Activated naive CD8-positive, alpha-beta T cell treated with anti-CD3 and anti-CD28 coated beads for 36 hours (primary cell): ENCODE results near the gene ANKRD39. TPM values are rescaled to one million over a fixed set of nuclear protein-coding genes. Genes with fewer than 3 reads are reported as not detected.

Experiments
- DNase-seq: peaks from one replicate; pipeline ENCODE4 v3.0.0; 2021
- H3K27ac Mint-ChIP-seq: one replicate; pipeline ENCODE4 v1.8.0; 2022; ENCODE audit warnings: mild to moderate bottlenecking, moderate library complexity, mixed read lengths
- H3K27me3 Mint-ChIP-seq: one replicate; pipeline ENCODE4 v1.8.0; 2022; ENCODE audit warnings: mild to moderate bottlenecking, mixed read lengths
- H3K36me3 Mint-ChIP-seq: one replicate; pipeline ENCODE4 v1.8.0; 2021; ENCODE audit warnings: mild to moderate bottlenecking, mixed read lengths
- H3K4me1 Mint-ChIP-seq: one replicate; pipeline ENCODE4 v1.8.0; 2021; ENCODE audit warnings: mixed read lengths
- H3K4me3 Mint-ChIP-seq: one replicate; pipeline ENCODE4 v1.8.0; 2022; ENCODE audit warnings: mild to moderate bottlenecking, moderate library complexity, mixed read lengths
- H3K9me3 Mint-ChIP-seq: one replicate; pipeline ENCODE4 v1.8.0; 2022; ENCODE audit warnings: mixed read lengths
- total RNA-seq, 2 experiments: library from RNA; stranded (reverse); gene quantifications; one replicate each; pipeline ENCODE4 v1.2.3, GENCODE V29; 2021

Gene ANKRD39
- total RNA-seq, 2 experiments from 2014 or later: 22.7 to 25.2 TPM

- no peaks in the 10 kb centered on the region for H3K9me3 Mint-ChIP-seq
- H3K27me3 Mint-ChIP-seq: no peaks in the 10 kb centered on the region
- H3K4me3 Mint-ChIP-seq: no peak overlapping the region
- no peak for DNase-seq
- peaks cover 3% of the 10 kb centered on the region for H3K36me3 Mint-ChIP-seq
- H3K27ac Mint-ChIP-seq: no peak overlapping the region
- H3K4me1 Mint-ChIP-seq: peaks cover 9% of the 10 kb centered on the region
Measured at GRCh38 chr2:96837575-96837974, 20.2 kb downstream of the ANKRD39 start.

DNA sequence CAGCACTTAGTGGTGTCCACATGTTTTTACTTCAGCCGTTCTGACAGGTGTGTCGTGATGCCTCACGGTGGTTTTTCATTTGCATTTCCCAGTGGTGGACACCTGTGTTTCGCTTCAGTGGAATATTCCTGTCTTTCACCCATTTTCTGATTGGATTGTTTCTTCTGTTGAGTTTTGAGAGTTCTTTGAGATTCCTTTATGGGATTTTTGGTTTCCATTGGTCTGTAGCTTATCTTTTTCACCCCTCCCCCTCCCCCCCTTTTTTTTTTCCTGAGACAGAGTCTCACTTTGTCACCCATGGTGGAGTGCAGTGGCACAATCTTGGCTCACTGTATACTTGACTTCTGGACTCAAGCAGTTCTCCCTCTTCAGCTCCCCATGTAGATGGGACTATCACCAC is 22.0 kb downstream of the ANKRD39 start:
- Mint-ChIP-seq H3K4me1 (peaks cover 9% of the 10 kb centered on the region), H3K27ac (no peak overlapping the region), H3K4me3 (no peak overlapping the region), H3K27me3 (no peaks in the 10 kb centered on the region), H3K36me3 (peaks cover 3% of the 10 kb centered on the region), H3K9me3 (no peaks in the 10 kb centered on the region)
- DNase-seq: no peak

DNA sequence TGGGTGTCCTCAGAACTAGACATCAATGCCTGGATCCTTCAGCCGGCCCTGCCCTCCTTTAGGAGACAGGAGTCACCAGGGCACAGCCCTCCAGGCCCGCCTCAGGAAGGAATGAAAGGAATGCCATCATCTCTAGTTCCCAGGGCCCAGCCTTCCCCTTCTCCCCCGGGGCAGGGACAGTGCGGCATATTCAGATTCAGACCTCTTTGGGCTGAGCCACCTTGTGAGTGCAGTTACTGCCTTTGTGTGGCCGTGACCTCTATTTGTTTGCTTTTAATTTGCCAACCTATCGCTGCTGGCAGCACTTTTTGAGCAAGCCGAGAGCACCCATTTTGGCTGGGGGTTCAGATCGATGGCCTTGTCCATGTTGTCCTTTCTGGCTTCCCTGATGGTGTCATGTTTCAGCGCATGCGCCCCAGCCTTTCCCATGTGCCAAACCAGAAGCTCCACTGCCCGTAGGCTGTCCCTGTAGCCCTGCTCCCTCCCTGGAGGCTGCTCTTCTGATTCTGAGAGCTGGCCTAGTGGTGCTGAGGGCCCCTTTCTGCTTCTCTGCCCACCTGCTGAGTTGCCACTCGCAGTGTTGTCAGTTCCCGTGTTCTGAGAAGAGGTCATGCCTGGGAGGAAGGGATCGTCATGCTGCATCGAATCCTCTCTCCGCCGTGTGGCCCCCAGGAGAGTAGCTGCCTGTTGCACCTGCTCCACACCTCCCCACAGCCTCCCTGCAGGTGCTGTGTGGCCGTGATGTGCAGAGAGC is 24.9 kb downstream of the ANKRD39 start:
- Mint-ChIP-seq H3K36me3 (peaks cover 9% of the 10 kb centered on the region), H3K9me3 (no peaks in the 10 kb centered on the region), H3K4me1 (no peaks in the 10 kb centered on the region), H3K4me3 (no peak overlapping the region), H3K27ac (no peak overlapping the region), H3K27me3 (no peaks in the 10 kb centered on the region)
- no peak for DNase-seq

GRCh38 chr2:96832408-96832753 is 25.4 kb downstream of the ANKRD39 start:
- Mint-ChIP-seq H3K4me3 (no peak overlapping the region), H3K36me3 (peaks cover 9% of the 10 kb centered on the region), H3K4me1 (no peaks in the 10 kb centered on the region), H3K9me3 (no peaks in the 10 kb centered on the region), H3K27ac (no peak overlapping the region), H3K27me3 (no peaks in the 10 kb centered on the region)
- DNase-seq: no peak

DNA sequence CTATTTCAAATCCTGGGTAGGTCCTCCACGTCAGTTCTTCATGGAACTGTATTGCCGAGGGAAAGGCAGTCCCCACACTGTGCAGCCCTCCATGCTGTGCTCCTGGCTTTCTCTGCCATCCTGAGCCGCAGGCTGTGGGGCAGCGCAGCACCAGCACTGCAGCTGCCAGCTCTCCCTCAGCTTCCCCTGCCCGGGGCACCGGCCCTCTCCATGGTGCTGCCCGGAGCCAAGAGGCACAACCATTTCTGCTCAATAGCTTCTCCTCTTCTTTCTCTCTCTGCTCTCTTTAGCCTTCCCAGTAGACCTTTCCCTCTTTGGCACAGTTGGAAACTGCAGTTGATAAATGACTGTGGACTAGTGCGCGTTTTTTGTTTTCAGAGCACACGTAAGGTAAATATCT is 26.1 kb downstream of the ANKRD39 start:
- Mint-ChIP-seq H3K27me3 (no peaks in the 10 kb centered on the region), H3K4me1 (no peaks in the 10 kb centered on the region), H3K27ac (no peak overlapping the region), H3K36me3 (peaks cover 9% of the 10 kb centered on the region), H3K4me3 (no peak overlapping the region), H3K9me3 (no peaks in the 10 kb centered on the region)
- DNase-seq: no peak

GRCh38 chr2:96830044-96830562 is 27.7 kb downstream of the ANKRD39 start:
- no peak for DNase-seq
- H3K27me3 Mint-ChIP-seq: no peaks in the 10 kb centered on the region
- H3K9me3 Mint-ChIP-seq: no peaks in the 10 kb centered on the region
- no peaks in the 10 kb centered on the region for H3K4me1 Mint-ChIP-seq
- H3K27ac Mint-ChIP-seq: no peak overlapping the region
- H3K4me3 Mint-ChIP-seq: no peak overlapping the region
- peaks cover 11% of the 10 kb centered on the region for H3K36me3 Mint-ChIP-seq

- DNase-seq: no peak
- Mint-ChIP-seq H3K4me3 (no peak overlapping the region), H3K27me3 (no peaks in the 10 kb centered on the region), H3K9me3 (no peaks in the 10 kb centered on the region), H3K27ac (no peak overlapping the region), H3K36me3 (peaks cover 11% of the 10 kb centered on the region), H3K4me1 (no peaks in the 10 kb centered on the region)
Measured at GRCh38 chr2:96828874-96829273, 28.9 kb downstream of the ANKRD39 start.

- H3K4me3 Mint-ChIP-seq: no peak overlapping the region
- H3K9me3 Mint-ChIP-seq: no peaks in the 10 kb centered on the region
- no peak for DNase-seq
- no peaks in the 10 kb centered on the region for H3K27me3 Mint-ChIP-seq
- H3K36me3 Mint-ChIP-seq: peaks cover 11% of the 10 kb centered on the region
- H3K4me1 Mint-ChIP-seq: no peaks in the 10 kb centered on the region
- peak overlapping the region; percentile 26 for H3K27ac Mint-ChIP-seq
Measured at GRCh38 chr2:96828436-96828835, 29.4 kb downstream of the ANKRD39 start.

GRCh38 chr2:96826546-96827278 is 31.1 kb downstream of the ANKRD39 start:
- DNase-seq: no peak
- H3K4me3 Mint-ChIP-seq: no peak overlapping the region
- H3K4me1 Mint-ChIP-seq: no peaks in the 10 kb centered on the region
- H3K27ac Mint-ChIP-seq: no peak overlapping the region
- no peaks in the 10 kb centered on the region for H3K9me3 Mint-ChIP-seq
- no peaks in the 10 kb centered on the region for H3K27me3 Mint-ChIP-seq
- peaks cover 8% of the 10 kb centered on the region for H3K36me3 Mint-ChIP-seq

GRCh38 chr2:96825057-96825456 is 32.8 kb downstream of the ANKRD39 start:
- DNase-seq: no peak
- Mint-ChIP-seq H3K36me3 (peaks cover 9% of the 10 kb centered on the region), H3K4me1 (peaks cover 14% of the 10 kb centered on the region), H3K27me3 (no peaks in the 10 kb centered on the region), H3K27ac (no peak overlapping the region), H3K9me3 (no peaks in the 10 kb centered on the region), H3K4me3 (no peak overlapping the region)

DNA sequence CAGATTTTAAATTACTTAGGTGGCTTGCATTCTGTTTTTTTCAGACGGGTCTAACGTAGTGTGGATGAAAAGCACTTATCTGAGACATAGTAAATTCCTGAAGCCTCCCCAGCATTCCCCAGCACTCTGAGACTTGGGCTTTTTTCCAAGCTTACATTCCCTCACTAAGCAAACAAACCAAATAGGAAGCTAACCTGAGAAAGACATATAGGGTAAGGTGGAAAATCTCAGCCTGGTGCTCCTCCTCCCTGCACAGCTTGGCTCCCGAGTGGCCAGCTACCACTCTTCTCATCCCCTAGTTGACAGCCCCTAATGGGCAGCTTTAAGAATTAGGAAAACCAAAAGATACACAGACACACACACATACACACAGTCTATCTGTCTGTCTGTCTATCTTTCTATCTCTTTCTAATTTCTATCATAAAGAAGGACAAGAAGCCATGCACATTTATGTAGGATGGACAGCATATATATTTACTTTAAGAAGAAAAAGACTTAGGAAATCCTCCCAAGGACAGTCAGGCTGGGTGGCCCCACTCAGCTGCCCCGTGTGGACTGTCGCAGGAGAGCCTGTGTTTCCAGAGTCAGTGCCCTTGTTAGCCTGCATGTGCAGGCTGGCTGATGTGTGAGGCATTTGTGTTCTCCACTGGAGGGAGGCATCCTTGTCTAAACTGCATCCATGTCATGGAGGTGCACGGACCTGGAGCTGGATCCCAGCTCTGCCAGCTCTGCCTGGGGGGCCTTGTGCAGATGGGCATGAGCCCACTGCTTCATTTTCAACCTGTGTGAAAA is 33.5 kb downstream of the ANKRD39 start:
- Mint-ChIP-seq H3K9me3 (no peaks in the 10 kb centered on the region), H3K27ac (no peak overlapping the region), H3K27me3 (no peaks in the 10 kb centered on the region), H3K36me3 (peaks cover 5% of the 10 kb centered on the region), H3K4me3 (no peak overlapping the region), H3K4me1 (peaks cover 21% of the 10 kb centered on the region)
- DNase-seq: no peak

DNA sequence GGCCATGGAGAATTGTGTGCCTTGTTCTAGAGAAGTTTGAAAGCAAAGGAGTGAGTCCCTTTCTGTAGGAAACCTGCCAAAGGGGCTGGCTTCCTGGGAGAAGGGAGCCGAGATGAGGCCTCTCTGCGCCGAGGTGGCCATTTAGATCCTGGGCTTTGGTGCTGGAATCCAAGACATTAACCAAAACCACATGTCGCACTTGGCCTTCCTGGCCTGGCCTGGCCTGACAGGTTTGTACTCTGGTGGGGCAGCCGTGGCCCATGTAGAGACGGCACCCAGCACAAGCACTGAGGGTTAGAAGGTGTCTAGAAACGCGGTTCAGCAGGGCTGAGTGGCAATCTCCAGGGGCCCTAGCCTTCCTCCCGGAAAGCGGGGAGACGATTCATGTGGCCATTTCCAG is 34.6 kb downstream of the ANKRD39 start:
- Mint-ChIP-seq H3K4me3 (no peak overlapping the region), H3K36me3 (peaks cover 8% of the 10 kb centered on the region), H3K27ac (no peak overlapping the region), H3K4me1 (peaks cover 31% of the 10 kb centered on the region), H3K9me3 (no peaks in the 10 kb centered on the region), H3K27me3 (no peaks in the 10 kb centered on the region)
- DNase-seq: no peak

GRCh38 chr2:96822786-96823185 is 35.0 kb downstream of the ANKRD39 start:
- Mint-ChIP-seq H3K27ac (no peak overlapping the region), H3K27me3 (no peaks in the 10 kb centered on the region), H3K36me3 (peaks cover 12% of the 10 kb centered on the region), H3K9me3 (no peaks in the 10 kb centered on the region), H3K4me1 (peaks cover 36% of the 10 kb centered on the region), H3K4me3 (no peak overlapping the region)
- no peak for DNase-seq

- DNase-seq: no peak
- peaks cover 14% of the 10 kb centered on the region for H3K36me3 Mint-ChIP-seq
- peaks cover 41% of the 10 kb centered on the region for H3K4me1 Mint-ChIP-seq
- no peaks in the 10 kb centered on the region for H3K9me3 Mint-ChIP-seq
- H3K27me3 Mint-ChIP-seq: no peaks in the 10 kb centered on the region
- no peak overlapping the region for H3K27ac Mint-ChIP-seq
- no peak overlapping the region for H3K4me3 Mint-ChIP-seq
Measured at GRCh38 chr2:96821113-96821675, 36.6 kb downstream of the ANKRD39 start.
